ENCODE measurements around the gene AGRN. TPM values are rescaled to one million over a fixed set of nuclear protein-coding genes. Genes with fewer than 3 reads are reported as not detected.

The AGRN gene
- total RNA-seq, 1 donor from 2014 or later, result 374 TPM

DNA sequence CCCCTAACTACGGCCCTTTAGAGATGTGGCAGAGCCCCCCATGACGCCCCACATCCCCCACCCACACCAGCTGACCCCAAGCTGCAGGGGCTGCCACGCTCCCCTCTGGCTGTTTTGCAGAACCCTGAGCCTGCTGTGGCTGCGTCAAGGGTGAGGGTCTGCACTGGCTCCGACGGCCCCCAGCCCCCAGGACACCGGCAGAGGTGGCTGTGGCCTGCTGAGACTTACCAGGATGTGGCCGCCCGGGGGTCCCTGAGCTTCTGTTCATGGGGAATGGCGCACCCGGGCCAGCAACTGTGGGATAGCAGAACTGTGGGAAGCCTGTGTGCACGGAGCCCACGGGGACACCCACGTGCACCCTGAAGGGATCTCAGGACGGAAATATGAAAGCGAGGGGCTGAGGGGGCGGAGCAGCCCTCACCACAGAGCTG, 67.0 kb downstream of the AGRN start:
- DNase-seq (ENCODE audit: low spot score), result no peak
- peaks cover 3% of the 10 kb centered on the region for H3K36me3 Mint-ChIP-seq (ENCODE audit: low read depth, unreplicated experiment)
- TF ChIP-seq, protein P1, sequence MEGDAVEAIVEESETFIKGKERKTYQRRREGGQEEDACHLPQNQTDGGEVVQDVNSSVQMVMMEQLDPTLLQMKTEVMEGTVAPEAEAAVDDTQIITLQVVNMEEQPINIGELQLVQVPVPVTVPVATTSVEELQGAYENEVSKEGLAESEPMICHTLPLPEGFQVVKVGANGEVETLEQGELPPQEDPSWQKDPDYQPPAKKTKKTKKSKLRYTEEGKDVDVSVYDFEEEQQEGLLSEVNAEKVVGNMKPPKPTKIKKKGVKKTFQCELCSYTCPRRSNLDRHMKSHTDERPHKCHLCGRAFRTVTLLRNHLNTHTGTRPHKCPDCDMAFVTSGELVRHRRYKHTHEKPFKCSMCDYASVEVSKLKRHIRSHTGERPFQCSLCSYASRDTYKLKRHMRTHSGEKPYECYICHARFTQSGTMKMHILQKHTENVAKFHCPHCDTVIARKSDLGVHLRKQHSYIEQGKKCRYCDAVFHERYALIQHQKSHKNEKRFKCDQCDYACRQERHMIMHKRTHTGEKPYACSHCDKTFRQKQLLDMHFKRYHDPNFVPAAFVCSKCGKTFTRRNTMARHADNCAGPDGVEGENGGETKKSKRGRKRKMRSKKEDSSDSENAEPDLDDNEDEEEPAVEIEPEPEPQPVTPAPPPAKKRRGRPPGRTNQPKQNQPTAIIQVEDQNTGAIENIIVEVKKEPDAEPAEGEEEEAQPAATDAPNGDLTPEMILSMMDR (IDR thresholded peaks at IDR 0.05; ENCODE audit: unreplicated experiment), result no peak
- H3K9me3 Mint-ChIP-seq (ENCODE audit: unreplicated experiment), result no peaks in the 10 kb centered on the region
- peaks cover 9% of the 10 kb centered on the region for H3K27me3 Mint-ChIP-seq (ENCODE audit: unreplicated experiment)
- no peak overlapping the region for H3K27ac Mint-ChIP-seq (ENCODE audit: unreplicated experiment)
- no peaks in the 10 kb centered on the region for H3K4me1 Mint-ChIP-seq (ENCODE audit: unreplicated experiment)
- H3K4me3 Mint-ChIP-seq (ENCODE audit: unreplicated experiment), result no peak overlapping the region

DNA sequence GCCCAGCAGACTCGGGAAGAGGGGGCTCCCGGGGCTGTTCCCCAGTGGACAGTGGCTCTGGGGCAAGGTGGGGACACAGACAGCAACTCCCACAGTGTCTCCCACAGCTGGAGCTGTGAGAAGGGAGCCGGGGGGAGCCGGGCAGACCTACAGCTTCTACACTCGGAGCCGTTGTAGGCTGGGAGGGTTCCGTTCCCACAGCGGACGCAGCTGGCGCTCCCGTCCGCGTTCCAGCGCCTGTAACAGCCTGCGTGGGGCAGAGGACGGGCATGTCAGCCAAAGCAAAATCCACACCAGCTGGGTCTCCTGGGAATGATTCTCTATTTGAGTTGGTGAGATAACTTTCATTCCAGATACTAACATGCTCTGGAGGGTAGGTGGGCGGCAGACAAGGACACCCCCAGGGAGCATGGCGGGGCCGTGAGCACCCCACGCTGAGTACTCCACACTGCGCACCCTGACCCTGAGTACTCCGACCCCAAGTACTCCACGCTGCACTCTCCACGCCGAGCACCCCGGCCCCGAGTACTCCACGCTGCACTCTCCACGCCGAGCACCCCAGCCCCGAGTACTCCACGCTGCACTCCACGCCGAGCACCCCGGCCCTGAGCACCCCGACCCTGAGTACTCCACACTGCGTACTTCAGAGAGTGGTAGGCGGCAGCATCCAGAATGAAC, 67.6 kb downstream of the AGRN start:
- TF ChIP-seq, protein P1 (IDR thresholded peaks at IDR 0.05; ENCODE audit: unreplicated experiment), result no peak
- Mint-ChIP-seq H3K4me1 (ENCODE audit: unreplicated experiment) (no peaks in the 10 kb centered on the region), H3K4me3 (ENCODE audit: unreplicated experiment) (no peak overlapping the region), H3K36me3 (ENCODE audit: low read depth, unreplicated experiment) (peaks cover 3% of the 10 kb centered on the region), H3K27me3 (ENCODE audit: unreplicated experiment) (peaks cover 9% of the 10 kb centered on the region), H3K9me3 (ENCODE audit: unreplicated experiment) (no peaks in the 10 kb centered on the region), H3K27ac (ENCODE audit: unreplicated experiment) (no peak overlapping the region)
- no peak for DNase-seq (ENCODE audit: low spot score)

GRCh38 chr1:1088029-1088800, 68.3 kb downstream of the AGRN start:
- no peaks in the 10 kb centered on the region for H3K4me1 Mint-ChIP-seq (ENCODE audit: unreplicated experiment)
- DNase-seq (ENCODE audit: low spot score), result no peak
- TF ChIP-seq, protein P1 (IDR thresholded peaks at IDR 0.05; ENCODE audit: unreplicated experiment), result no peak
- no peak overlapping the region for H3K4me3 Mint-ChIP-seq (ENCODE audit: unreplicated experiment)
- peaks cover 9% of the 10 kb centered on the region for H3K27me3 Mint-ChIP-seq (ENCODE audit: unreplicated experiment)
- H3K9me3 Mint-ChIP-seq (ENCODE audit: unreplicated experiment), result no peaks in the 10 kb centered on the region
- peaks cover 7% of the 10 kb centered on the region for H3K36me3 Mint-ChIP-seq (ENCODE audit: low read depth, unreplicated experiment)
- H3K27ac Mint-ChIP-seq (ENCODE audit: unreplicated experiment), result no peak overlapping the region

GRCh38 chr1:1088801-1089680, 69.1 kb downstream of the AGRN start:
- no peak for DNase-seq (ENCODE audit: low spot score)
- H3K4me1 Mint-ChIP-seq (ENCODE audit: unreplicated experiment), result no peaks in the 10 kb centered on the region

More at GRCh38 chr1:1088801-1089680, 69.1 kb downstream of the AGRN start:
- Mint-ChIP-seq H3K27ac (ENCODE audit: unreplicated experiment) (no peak overlapping the region), H3K27me3 (ENCODE audit: unreplicated experiment) (peaks cover 9% of the 10 kb centered on the region), H3K9me3 (ENCODE audit: unreplicated experiment) (no peaks in the 10 kb centered on the region), H3K4me3 (ENCODE audit: unreplicated experiment) (no peak overlapping the region), H3K36me3 (ENCODE audit: low read depth, unreplicated experiment) (peaks cover 7% of the 10 kb centered on the region)
- TF ChIP-seq, protein P1 (IDR thresholded peaks at IDR 0.05; ENCODE audit: unreplicated experiment), result no peak

All from endothelial cell (in vitro differentiated cells).